ENCODE results near the gene CCDC3. TPM values are rescaled to one million over a fixed set of nuclear protein-coding genes. Genes with fewer than 3 reads are reported as not detected.

CCDC3 gene
- total RNA-seq, 4 donors from 2014 or later, result 6.1 to 57.4 (median 21.6) TPM

DNA sequence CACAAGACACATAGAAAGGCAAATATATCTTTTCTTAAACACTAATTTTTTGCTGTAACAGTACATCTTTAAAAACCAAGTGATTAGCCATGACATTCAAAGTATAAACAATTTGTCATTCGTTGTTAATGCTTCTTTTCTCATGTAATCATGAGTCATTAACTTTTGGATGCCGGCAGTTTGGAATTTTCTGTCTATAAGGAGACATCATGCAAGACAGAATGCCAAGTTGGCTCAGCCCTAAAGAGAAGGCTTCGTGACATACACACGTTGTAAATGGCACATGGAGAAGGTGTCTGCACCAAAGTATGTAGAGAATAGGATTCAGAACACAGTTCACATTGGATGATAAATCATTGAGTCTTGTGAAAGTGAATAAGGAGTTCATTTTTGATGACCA lies 35.9 kb downstream of the CCDC3 start:
- TF ChIP-seq, protein P1, sequence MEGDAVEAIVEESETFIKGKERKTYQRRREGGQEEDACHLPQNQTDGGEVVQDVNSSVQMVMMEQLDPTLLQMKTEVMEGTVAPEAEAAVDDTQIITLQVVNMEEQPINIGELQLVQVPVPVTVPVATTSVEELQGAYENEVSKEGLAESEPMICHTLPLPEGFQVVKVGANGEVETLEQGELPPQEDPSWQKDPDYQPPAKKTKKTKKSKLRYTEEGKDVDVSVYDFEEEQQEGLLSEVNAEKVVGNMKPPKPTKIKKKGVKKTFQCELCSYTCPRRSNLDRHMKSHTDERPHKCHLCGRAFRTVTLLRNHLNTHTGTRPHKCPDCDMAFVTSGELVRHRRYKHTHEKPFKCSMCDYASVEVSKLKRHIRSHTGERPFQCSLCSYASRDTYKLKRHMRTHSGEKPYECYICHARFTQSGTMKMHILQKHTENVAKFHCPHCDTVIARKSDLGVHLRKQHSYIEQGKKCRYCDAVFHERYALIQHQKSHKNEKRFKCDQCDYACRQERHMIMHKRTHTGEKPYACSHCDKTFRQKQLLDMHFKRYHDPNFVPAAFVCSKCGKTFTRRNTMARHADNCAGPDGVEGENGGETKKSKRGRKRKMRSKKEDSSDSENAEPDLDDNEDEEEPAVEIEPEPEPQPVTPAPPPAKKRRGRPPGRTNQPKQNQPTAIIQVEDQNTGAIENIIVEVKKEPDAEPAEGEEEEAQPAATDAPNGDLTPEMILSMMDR (IDR thresholded peaks at IDR 0.05 in 4 of 5, conservative IDR thresholded peaks at IDR 0.05 in 1 of 5), result no peak
- no peak for TF ChIP-seq POLR2A (IDR thresholded peaks at IDR 0.05)
- intact Hi-C loops (cut with DNase I; ENCODE audit: low total_unique reads), result no loop called here

DNA sequence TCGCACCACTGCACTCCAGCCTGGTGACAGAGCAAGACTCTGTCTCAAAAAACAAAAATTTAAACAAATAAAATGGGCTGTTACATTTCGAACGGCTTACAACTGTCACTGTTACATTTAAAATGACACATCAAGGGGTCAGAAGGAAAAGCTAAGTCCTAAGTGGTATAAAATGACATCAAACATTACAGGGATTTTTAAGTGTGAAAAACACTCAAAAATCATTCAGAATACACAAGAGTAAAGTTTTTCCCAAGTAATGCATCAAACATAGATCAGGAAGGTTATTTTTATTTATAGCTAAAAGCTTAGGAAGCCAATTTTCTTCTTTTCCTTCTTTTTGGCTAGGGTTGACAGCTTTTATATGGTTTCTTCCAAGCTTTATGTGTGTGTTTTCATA lies 39.0 kb downstream of the CCDC3 start:
- TF ChIP-seq, protein P1 (IDR thresholded peaks at IDR 0.05 in 4 of 5, conservative IDR thresholded peaks at IDR 0.05 in 1 of 5), result no peak
- TF ChIP-seq POLR2A (IDR thresholded peaks at IDR 0.05), result no peak

More for the DNA sequence above, 35.9 kb downstream of the CCDC3 start:
- no peaks in the 10 kb centered on the region for H3K36me3 ChIP-seq
- no peaks in the 10 kb centered on the region for H3K9me3 ChIP-seq
- ATAC-seq (no peak), DNase-seq (no peak)
- in situ Hi-C loops (cut with MboI; ENCODE audit: low sequenced_read_pairs in 4 of 4), result no loop called here
- H3K4me3 ChIP-seq, result no peak overlapping the region
- H3K27me3 ChIP-seq, result no peaks in the 10 kb centered on the region
- H3K4me1 ChIP-seq, result no peaks in the 10 kb centered on the region
- H3K27ac ChIP-seq, result peak overlapping the region in 1 of 4 donors; percentile 10

DNA sequence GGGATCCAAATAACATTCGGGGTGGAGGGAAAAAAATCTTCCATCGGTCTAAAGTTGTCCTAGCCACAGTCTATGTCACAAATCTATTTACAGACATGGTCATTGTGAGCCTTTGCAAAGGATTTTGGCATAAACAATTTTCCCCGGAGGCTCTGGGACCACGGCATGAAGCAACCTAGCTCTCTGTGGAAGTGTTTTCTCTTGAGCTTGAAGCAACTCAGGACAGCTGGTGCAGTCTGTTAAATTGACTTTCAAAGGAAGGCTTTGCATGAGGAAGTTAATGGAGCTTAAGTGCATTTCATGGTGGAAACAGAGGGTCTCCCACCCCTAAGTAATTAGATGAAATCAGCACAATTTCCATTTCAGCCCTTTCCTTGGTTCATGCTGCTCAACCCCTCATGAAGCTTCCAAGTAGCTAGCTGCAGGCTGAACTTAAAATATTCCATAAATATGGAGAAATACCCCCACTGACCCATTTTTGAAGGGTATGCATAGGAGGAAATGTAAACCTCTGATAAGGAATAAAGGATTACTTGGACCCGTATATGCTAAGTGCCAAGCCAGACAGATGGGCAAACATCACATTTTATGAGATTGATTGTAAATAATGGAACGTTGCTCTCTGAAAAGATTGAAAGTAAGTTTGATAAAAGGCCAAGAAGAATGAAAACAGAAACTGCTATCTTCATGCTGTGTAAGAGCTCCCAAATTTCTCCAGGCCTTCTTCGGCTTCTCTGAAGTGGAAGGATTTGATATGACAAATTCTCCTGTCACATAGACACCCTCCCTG lies 39.9 kb downstream of the CCDC3 start:
- in situ Hi-C loops (cut with MboI; ENCODE audit: low sequenced_read_pairs in 4 of 4), result no loop called here
- DNase-seq (no peak), ATAC-seq (peak; percentile 54 to 64)
- Histone ChIP-seq H3K4me3 (no peak overlapping the region), H3K27me3 (no peaks in the 10 kb centered on the region), H3K4me1 (no peaks in the 10 kb centered on the region), H3K36me3 (no peaks in the 10 kb centered on the region), H3K9me3 (no peaks in the 10 kb centered on the region), H3K27ac (peak overlapping the region; percentile 45 to 75 (median 60))
- intact Hi-C loops (cut with DNase I; ENCODE audit: low total_unique reads), result loop anchor here (5.0 kb wide), 1 partner anchor 209 kb away; no protein-coding TSS in a partner anchor
- TF ChIP-seq, protein P1 (IDR thresholded peaks at IDR 0.05 in 4 of 5, conservative IDR thresholded peaks at IDR 0.05 in 1 of 5), result no peak
- no peak for TF ChIP-seq POLR2A (IDR thresholded peaks at IDR 0.05)

More for the DNA sequence above, 39.0 kb downstream of the CCDC3 start:
- no peaks in the 10 kb centered on the region for H3K9me3 ChIP-seq
- intact Hi-C loops (cut with DNase I; ENCODE audit: low total_unique reads), result loop anchor here (5.0 kb wide), 1 partner anchor 210 kb away; no protein-coding TSS in a partner anchor
- H3K27ac ChIP-seq, result peak overlapping the region in 3 of 4 donors; percentile 22 to 75 (median 58)
- no peaks in the 10 kb centered on the region for H3K4me1 ChIP-seq
- ATAC-seq (no peak), DNase-seq (no peak)
- no peak overlapping the region for H3K4me3 ChIP-seq
- no peaks in the 10 kb centered on the region for H3K36me3 ChIP-seq
- H3K27me3 ChIP-seq, result no peaks in the 10 kb centered on the region
- in situ Hi-C loops (cut with MboI; ENCODE audit: low sequenced_read_pairs in 4 of 4), result no loop called here

DNA sequence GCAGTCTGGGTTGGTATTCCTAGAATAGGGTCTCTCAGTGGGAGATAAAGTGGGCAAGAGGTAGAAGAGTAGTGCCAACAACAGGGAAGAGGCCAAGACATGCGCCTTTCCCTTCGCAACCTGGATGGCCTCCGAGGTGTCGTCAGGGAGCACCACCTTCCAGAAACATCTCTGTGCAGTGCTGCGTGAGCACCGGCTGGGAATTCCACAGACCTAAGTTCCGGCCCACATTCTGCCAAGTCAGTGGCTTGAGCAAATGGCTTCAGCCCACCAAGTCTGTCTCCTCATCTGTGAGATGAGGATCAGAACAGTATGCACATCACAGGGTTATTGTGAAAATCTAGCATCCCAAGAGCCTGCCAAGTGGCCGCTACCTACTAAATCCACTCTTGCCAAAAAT lies 40.6 kb downstream of the CCDC3 start:
- Histone ChIP-seq H3K4me3 (no peak overlapping the region), H3K27ac (peak overlapping the region; percentile 45 to 75 (median 60)), H3K9me3 (no peaks in the 10 kb centered on the region), H3K27me3 (no peaks in the 10 kb centered on the region), H3K4me1 (no peaks in the 10 kb centered on the region), H3K36me3 (no peaks in the 10 kb centered on the region)
- DNase-seq (peak in 1 of 2 donors; percentile 27), ATAC-seq (peak; percentile 53 to 63)
- intact Hi-C loops (cut with DNase I; ENCODE audit: low total_unique reads) (loop anchor here (5.0 kb wide), 1 partner anchor 209 kb away; no protein-coding TSS in a partner anchor), in situ Hi-C loops (cut with MboI; ENCODE audit: low sequenced_read_pairs in 4 of 4) (no loop called here)
- TF ChIP-seq POLR2A (IDR thresholded peaks at IDR 0.05), result no peak
- TF ChIP-seq, protein P1 (IDR thresholded peaks at IDR 0.05 in 4 of 5, conservative IDR thresholded peaks at IDR 0.05 in 1 of 5), result no peak
